ENCODE results near the gene OBSCN. TPM values are rescaled to one million over a fixed set of nuclear protein-coding genes. Genes with fewer than 3 reads are reported as not detected.

OBSCN gene
- total and polyA plus RNA-seq, 2 of the 13 experiments (the other 11 are each of a cell fraction or from before 2014, with no cell fraction given): 0.20 TPM

GRCh38 chr1:228307218-228308023 lies 99.6 kb downstream of the OBSCN start (continued):
- TF ChIP-seq ZNF318 (CRISPR knock-in tag; IDR thresholded peaks at IDR 0.05): no peak

- CTCF ChIA-PET (ENCODE audit: low intra/inter-chr PET ratio, low total read pairs): no interaction called here
- H3K27ac ChIP-seq (ENCODE audit: extremely low read length, insufficient read depth, low read length): no peak overlapping the region
- H3K36me3 ChIP-seq (replicated peaks in 1 of 2; ENCODE audit: control insufficient read depth in 1 of 2, insufficient read depth in 2 of 2, low read length in 2 of 2): no peaks in the 10 kb centered on the region
- H4K20me1 ChIP-seq (ENCODE audit: insufficient read depth, low read length): no peaks in the 10 kb centered on the region
- in situ Hi-C loops (cut with HindIII; ENCODE audit: extremely low pct_ligation_motif_present, low pct_unique_long_range_greater_than_20kb): no loop called here
- intact Hi-C loops (cut with micrococcal nuclease; ENCODE audit: unreplicated experiment): no loop called here
- H3K79me2 ChIP-seq (ENCODE audit: insufficient read depth, low read length): no peaks in the 10 kb centered on the region
- no peak overlapping the region for H3K4me2 ChIP-seq (ENCODE audit: low read depth, low read length)
- no peak overlapping the region for H2AFZ ChIP-seq (ENCODE audit: low read length)
- H3K4me1 ChIP-seq (ENCODE audit: insufficient read depth, low read length): no peaks in the 10 kb centered on the region
- ATAC-seq (no peak), FAIRE-seq (no peak), DNase-seq (ENCODE audit: low spot score) (no peak)
- peaks cover 25% of the 10 kb centered on the region for H3K9me3 ChIP-seq (ENCODE audit: low read length)
- H3K4me3 ChIP-seq (replicated peaks in 1 of 3; ENCODE audit: insufficient read depth in 1 of 3, low read depth in 2 of 3, low read length in 3 of 3): no peak overlapping the region
- POLR2A ChIA-PET: no interaction called here
- WGBS (ENCODE audit: low lambda C conversion rate): 40% methylated on average over 4 of the region's 18 CpGs
- H3K9ac ChIP-seq (ENCODE audit: insufficient read depth, low read depth, low read length): no peak overlapping the region
- H3K27me3 ChIP-seq (ENCODE audit: control insufficient read depth in 1 of 2, insufficient read depth in 2 of 2, low read length in 2 of 2): peaks cover 7 to 29% of the 10 kb centered on the region in 2 experiments; a peak in 4 of 5 replicates
- BruUV-seq (replicated peaks): no TSS peak
- TF ChIP-seq TRAFD1 (CRISPR knock-in tag; IDR thresholded peaks at IDR 0.05; ENCODE audit: borderline replicate concordance): no peak
- TF ChIP-seq ZNF597 (CRISPR knock-in tag; IDR thresholded peaks at IDR 0.05): no peak
- TF ChIP-seq NFE2L2 (IDR thresholded peaks at IDR 0.05; ENCODE audit: low read length): no peak
- no peak for TF ChIP-seq CC2D1A (CRISPR knock-in tag; IDR thresholded peaks at IDR 0.05)
- TF ChIP-seq CBX2 (IDR thresholded peaks at IDR 0.05; ENCODE audit: low read depth, low read length): no peak
- TF ChIP-seq CBX2 (CRISPR knock-in tag; IDR thresholded peaks at IDR 0.05; ENCODE audit: low read depth): no peak
- no peak for TF ChIP-seq KLF16 (CRISPR knock-in tag; IDR thresholded peaks at IDR 0.05)
- no peak for TF ChIP-seq ZSCAN9 (CRISPR knock-in tag; IDR thresholded peaks at IDR 0.05; ENCODE audit: borderline replicate concordance)
Measured at GRCh38 chr1:228308085-228308601, 100.3 kb downstream of the OBSCN start.
